GM18520 (cell line): ENCODE measurements around the gene MED10.
"Not testable (repeated sequence)": the region's sequence is repeated elsewhere in the genome, so short reads cannot be mapped to it uniquely, and the experiment has no call there.

Experiments used
- ATAC-seq: cut with Tn5 transposase; IDR thresholded peaks from one replicate; pipeline ENCODE4 v1.9.1; 2021; ENCODE audit not compliant: unreplicated experiment

MED10 gene

GRCh38 chr5:6376974-6377520 lies 1.3 kb downstream of the MED10 start:
- ATAC-seq, result no peak

GRCh38 chr5:6373081-6373846 lies 5.1 kb downstream of the MED10 start:
- ATAC-seq, result no peak

- no peak for ATAC-seq
These were observed 5.9 kb downstream of the MED10 start for GRCh38 chr5:6372251-6373080.

- ATAC-seq, result no peak
These were observed 7.1 kb downstream of the MED10 start for GRCh38 chr5:6371079-6371810.

GRCh38 chr5:6370580-6370979 lies 7.8 kb downstream of the MED10 start:
- ATAC-seq, result no peak

- ATAC-seq, result no peak
These were observed 12.3 kb downstream of the MED10 start for GRCh38 chr5:6365977-6366590.

GRCh38 chr5:6365142-6365976 lies 13.0 kb downstream of the MED10 start:
- ATAC-seq, result no peak

- not testable (repeated sequence) for ATAC-seq
These were observed 14.8 kb downstream of the MED10 start for GRCh38 chr5:6363454-6364011.

GRCh38 chr5:6362846-6363245 lies 15.5 kb downstream of the MED10 start:
- no peak for ATAC-seq

- ATAC-seq, result no peak
These were observed 17.2 kb downstream of the MED10 start for GRCh38 chr5:6361101-6361500.

- ATAC-seq, result no peak
These were observed 17.8 kb downstream of the MED10 start for GRCh38 chr5:6360323-6361072.

GRCh38 chr5:6359555-6360322 lies 18.6 kb downstream of the MED10 start:
- ATAC-seq, result no peak

GRCh38 chr5:6358434-6358820 lies 19.9 kb downstream of the MED10 start:
- no peak for ATAC-seq

- not testable (repeated sequence) for ATAC-seq
These were observed 20.4 kb downstream of the MED10 start for GRCh38 chr5:6357817-6358433.

- ATAC-seq, result no peak
These were observed 21.7 kb downstream of the MED10 start for GRCh38 chr5:6356578-6357164.

GRCh38 chr5:6355294-6355693 lies 23.1 kb downstream of the MED10 start:
- no peak for ATAC-seq

GRCh38 chr5:6354848-6355247 lies 23.5 kb downstream of the MED10 start:
- no peak for ATAC-seq
